HG02981 (cell line): ENCODE results near the gene AP1B1.
"Not testable (repeated sequence)": the region's sequence is repeated elsewhere in the genome, so short reads cannot be mapped to it uniquely, and the experiment has no call there.

ENCODE experiments used
- ATAC-seq: cut with Tn5 transposase; IDR thresholded peaks from one replicate; pipeline ENCODE4 v1.9.1; 2021; ENCODE audit warnings: mild to moderate bottlenecking, moderate library complexity; ENCODE audit not compliant: unreplicated experiment

Gene AP1B1

DNA sequence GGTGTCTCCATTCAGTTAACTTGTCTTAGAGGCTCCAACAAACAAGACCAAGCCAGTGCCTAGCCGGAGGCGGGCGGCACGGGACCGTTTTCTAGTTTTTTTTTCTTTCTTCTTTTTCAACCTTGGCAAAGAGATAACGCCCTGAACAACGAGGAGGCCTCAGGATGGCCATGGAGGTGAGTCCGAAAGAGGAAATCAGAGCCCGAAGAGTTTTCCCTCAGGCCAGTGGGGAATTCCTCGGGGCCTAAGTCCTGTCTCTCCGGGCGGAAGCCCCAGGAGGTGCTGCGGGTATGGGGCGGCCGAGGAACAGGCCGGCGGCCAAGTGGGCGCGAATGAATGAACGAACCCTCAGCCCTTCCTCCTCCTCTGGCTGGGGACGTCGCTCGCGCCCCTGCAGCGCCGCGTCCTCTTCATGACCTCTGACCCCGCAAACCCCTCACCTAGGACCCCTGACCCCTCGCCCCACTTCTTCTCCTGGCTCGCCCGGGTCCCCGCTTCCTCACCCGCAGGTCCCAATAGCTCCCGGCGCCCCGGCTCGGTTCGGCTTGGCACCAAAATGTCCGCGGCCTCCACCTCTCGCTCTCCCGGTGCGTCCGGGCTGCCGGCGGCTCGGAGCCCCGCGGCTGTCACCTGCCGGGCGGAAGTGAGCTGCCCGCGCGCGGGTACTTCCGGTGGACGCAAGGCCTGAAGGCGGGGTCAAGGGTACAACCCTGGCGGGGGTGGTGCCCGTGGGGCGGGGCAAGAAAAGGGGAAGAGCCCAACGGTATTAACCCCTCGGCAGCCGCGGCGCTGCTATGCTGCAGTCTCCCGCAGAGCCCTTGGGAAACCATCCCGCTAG lies at the start of gene AP1B1:
AP1B1 (minus strand) TSS at position 650 of the 838 bp plus-strand sequence. CDS start 21,327 bp downstream, outside the sequence.
- ATAC-seq: peak; percentile 88

DNA sequence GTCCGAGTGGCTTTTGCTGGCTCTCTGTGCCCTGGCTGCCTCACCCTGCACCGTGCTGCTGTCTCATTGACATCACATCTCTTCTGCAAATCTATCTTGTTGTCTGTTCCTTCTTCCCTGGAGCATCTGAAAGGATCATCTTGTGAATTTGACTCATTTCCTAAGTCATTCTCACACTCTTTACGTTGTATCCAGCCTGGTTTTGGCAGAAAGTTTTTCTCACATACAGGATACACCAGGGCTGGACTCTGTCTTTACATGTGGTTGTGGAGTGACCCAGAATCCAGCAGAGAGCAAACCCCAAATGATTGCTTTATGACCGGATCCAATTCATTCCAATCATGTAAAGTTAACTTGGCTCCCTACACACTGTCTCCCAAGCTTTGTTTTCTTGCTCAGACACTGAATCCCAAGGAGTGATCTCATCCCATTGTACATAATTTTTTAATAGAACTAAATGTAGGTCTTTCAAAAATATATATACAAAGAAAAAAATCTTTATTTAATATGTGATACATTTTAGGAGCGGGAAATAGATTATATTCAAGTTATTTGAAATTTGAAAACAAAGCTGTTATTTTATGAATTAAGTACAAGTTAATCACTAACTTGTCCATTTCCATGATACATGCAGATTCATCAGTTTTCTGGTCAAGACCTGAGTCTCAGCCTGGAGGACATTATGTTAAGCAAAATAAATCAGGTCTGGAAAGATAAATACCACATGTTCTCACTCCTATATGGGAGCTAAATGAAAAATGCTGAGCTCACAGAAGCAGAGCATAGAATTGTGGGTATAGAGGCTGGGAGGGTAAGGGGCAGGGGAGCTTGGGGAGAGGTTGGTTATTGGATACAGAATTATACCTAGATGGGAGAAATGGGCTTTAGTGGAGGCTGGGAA lies 47.1 kb upstream of the AP1B1 start:
- no peak for ATAC-seq

DNA sequence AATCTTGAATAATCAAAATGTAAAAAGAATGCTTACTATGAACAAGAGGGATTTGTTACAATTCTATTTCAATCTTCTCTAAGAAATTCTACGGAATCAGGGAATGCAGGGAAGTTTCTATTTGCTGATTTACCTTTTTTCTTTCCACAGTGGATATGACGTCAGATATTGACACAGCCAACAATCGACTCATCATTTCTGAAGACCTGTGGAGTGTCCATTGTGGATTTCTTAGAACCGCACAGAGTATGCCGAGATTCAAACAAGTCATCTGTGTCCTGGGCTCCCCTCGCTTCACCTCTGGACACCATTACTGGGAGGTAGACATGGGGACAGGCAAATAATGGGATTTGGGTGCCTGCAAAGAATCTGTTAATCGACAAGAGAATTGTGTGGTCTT lies 45.9 kb upstream of the AP1B1 start:
- ATAC-seq: no peak

DNA sequence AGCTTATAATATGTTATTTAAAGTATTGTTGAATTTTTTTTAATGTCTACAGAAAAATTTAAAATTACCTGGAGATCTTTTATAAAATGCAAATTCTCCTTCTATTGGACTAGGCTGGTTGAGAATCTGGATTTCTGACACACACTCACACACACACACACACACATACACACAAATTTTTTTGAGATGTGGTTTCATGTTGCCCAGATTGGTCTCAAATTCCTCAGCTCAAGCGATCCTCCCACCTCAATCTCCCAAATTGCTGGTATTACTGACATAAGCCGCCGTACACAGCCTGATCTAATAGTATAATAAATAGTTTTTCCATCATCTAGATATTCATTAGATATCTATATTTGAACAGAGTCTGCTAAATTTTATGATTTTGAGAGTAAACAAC lies 45.5 kb upstream of the AP1B1 start:
- ATAC-seq: no peak

DNA sequence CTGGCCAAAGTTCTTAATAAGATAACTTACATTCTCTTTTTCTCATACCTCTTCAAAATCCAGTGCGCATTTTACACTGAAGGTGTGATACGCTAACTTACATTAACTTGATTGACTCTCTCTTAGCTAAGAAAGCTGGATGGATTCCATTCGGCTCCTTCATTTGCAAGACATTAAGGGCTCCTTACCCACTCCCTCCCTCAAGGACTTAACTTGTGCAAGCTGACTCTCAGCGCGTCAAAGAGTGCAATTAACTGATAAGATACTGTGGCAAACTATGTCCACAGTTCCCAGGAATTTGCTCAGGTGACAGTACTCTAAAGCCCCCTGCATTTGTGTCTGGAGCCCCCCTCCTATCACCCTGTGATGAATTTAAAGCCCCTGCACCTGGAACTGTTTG lies 43.6 kb upstream of the AP1B1 start:
- no peak for ATAC-seq

DNA sequence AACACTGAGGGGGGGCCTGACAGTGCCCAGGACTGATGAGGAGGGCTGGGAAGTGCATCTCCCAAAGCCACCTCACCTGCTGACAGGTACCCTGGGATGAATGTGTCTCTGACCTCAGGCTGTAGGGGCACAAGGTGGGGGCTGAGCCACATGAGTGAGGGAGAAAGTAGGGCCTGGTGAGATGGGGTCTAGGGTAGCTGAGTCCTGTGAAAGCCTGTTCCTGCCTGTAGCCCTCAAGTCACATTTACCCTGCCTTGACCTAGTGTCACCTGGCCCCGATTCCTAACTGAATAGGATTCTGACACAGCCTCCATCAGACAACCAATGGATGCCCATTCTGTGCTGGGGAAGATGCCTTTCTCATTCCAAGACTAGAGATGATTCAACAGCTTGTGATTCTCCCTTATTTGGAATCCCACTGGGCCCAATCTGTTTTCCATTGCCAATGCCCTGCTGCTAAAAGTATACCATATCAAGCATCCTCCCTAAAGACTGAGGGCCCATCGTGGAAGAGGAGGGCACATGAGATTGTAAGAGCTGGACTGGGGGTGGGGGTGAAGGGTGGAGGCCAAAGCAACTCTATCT lies 38.9 kb upstream of the AP1B1 start:
- ATAC-seq: no peak

DNA sequence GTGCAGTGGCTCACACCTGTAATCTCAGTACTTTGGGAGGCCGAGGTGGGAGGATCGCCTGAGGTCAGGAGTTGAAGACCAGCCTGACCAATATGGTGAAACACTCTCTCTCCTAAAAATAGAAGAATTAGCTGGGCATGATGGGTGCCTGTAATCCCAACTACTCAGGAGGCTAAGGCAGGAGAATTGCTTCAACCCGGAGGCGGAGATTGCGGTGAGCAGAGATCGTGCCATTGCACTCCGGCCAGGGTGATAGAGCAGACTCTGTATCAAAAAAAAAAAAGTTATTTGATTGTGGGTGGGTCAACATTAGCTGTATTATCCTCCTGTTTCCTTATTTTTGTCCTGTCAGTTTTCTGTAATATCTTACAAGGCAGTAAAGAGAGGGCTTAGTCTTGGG lies 38.1 kb upstream of the AP1B1 start:
- no peak for ATAC-seq

DNA sequence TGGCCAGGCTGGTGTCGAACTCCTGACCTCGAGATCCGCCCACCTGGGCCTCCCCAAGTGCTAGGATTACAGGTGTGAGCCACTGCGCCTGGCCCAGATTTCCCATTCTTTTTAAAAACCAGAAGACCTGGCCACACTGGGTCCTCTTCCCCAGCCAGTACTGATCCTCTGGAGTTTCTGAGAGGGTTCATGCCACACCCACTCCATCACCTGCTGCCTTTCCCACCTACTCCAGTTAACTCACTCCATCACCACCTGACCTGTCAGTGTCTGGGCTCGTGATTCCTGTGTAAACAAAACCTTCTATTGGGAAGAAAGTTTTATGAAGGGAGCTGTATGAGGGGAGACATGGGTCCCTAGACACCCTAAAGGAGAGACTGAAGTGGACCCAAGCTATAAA lies 30.3 kb upstream of the AP1B1 start:
- ATAC-seq: not testable (repeated sequence)

DNA sequence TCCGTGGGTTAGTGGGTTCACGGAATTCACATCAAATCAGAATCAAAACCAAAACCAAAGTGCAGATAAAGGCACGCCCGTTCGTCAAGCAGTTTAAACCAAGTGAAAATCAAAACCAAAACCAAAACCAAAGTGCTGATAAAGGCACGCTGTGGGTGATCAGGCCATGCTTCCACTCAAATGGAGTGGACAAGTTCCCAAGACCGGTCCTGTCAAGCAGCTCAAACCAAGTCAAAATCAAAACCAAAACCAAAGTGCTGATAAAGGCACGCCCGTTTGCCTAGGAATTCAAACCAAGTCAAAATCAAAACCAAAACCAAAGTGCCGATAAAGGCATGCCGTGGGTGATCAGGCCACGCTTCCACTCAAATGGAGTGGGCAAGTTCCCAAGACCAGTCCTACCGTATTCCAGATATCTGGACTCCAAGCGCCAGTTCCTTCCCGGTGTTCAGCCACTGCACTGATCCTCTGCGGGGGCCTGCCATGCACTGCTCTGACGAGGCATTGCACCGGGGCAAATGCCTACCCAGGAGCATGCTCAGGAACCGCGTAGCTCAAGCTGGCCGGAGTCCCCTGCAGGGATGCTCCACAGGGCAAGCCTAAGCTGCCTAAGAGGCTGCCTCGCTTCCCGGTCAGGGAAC lies 26.7 kb upstream of the AP1B1 start:
- ATAC-seq: not testable (repeated sequence)

DNA sequence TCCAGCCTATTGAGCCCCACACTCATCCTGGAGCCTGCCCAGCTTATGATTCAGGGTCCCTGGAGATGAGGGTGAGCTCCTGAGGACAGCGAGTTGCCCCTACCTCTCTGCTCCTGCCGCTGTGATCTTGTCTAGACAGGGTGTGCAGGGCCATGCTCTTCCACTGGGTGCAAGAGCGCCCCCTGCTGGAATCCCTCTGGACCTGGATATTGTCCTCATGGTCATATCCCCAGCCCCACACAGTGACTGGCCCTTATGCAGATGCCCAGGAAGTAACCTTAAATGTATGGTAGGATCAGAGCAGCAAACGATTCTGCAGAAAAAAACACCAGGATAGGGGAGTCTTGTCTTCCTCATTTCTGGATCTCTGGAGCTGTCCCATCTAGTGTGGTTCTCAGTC lies 24.4 kb upstream of the AP1B1 start:
- ATAC-seq: not testable (repeated sequence)

DNA sequence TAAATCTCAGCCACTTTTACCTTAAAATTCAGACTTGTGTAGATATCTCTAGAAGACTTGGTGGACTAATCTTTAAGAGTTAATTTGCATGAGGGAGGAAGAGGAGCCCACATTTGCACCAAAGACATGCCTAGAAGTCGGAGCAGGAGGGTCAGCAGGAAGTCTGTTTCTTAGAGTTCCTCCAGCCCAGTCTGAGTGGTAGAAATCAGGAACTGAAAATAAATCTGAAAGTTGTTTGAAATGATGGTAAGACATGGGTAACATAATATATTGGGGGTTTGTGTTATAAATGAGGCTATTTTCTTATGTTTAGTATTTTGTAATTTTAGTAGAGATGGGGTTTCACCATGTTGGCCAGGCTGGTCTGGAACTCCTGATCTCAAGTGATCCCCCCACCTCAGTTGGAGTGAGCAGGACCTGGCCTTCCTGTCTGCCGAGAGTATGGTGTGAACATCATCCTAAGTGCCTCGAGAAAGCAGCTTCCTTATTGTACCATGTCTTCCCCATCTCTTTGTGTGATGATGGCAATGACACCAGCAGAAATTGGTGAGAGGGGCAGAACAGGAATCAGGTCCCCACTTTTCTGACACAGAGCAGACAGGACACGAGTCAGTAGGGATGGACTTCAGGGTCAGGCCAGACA lies 23.3 kb upstream of the AP1B1 start:
- peak; percentile 62 for ATAC-seq

DNA sequence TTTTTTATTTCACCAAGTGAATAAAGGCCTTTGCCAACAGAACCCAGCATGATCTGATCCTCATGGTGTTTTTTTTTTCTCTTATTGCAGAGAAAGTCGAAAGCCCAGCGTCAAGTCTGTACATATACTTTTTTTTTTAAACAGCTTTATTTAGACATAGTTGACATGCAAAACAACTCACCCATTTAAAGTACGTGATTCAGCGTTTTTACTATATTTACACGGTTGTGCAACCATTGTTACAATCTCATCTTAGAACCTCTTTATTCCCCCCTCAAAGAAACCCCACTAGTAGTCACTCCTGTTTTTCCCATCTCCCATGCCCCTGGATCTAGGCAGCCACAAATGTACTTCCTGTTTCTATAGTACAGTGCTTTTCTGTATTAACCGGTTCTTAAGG lies 20.6 kb upstream of the AP1B1 start:
- ATAC-seq: no peak

DNA sequence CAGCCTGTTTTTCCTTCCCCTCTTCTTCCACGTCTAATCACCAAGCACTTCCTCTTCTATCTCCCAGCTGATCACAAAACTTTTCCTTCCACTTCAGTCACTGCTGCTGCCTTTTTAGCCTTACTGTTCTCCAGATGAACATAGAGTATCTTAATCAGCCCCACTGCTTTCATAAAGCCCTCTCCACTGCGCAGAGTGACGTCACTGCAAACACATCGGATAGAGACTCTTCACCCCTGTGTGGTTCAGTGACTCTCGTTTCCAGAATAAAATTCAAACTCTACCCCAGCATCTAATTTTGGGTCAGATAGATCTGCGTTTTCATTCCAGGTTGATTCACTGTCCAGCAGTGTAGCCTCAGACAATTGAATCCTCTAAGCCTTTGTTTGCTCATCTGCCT lies 13.2 kb upstream of the AP1B1 start:
- not testable (repeated sequence) for ATAC-seq

DNA sequence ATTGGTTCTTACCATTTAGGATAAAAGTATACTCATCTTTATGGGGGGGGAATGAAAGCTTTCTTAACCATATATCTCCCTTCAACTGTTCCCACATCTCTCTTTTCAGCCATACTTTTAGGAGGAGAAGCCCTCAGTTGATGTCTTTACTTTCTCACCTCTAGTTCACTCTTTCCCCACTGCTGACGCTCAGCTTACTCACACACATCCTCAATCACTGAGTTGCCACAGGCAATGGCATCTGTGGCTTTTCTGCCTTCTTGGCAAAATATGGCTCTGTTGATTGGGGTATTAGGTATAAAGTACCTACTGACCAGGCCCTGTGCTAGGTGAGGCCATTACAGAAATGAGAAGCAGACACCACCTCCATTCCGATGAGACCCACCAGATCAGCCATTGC lies 12.2 kb upstream of the AP1B1 start:
- no peak for ATAC-seq

DNA sequence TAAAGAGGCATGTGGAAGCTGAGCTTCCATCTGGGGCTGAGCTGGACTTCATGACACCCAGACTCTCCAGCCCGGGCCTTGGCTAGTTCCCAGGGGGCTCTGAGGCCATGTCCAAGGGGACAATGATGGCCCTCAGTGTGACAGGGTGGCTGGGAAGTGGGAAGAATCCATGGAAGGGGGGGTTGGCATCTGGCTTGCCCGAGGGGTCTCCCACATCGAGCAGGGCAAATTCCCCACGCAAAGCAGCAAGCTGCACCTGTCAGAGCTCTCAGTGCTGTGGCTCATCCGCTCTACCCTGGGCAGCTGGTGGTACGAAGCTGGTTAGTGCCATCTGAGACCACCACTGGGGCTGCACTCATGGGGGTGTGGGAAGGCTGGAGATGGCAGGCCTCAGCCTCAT lies 9.4 kb upstream of the AP1B1 start:
- ATAC-seq: no peak

DNA sequence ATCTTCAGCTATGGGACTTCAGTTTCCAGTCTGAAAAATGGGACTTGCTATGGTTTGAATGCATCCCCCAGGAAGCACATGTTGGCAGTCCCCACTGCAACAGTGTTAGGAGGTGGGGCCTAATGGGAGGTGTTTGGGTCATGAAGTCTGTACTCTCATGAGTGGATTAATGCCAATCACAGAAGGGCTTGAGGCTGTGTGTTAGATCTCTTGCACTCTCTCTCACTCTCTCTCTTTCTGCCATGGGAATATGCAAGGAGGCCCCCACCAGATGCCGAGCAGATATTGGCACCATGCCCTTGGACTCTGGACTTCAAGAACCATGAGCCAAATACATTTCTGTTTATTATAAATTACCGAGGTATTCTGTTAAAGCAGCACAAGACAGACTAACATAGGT lies 7.8 kb upstream of the AP1B1 start:
- ATAC-seq: no peak

DNA sequence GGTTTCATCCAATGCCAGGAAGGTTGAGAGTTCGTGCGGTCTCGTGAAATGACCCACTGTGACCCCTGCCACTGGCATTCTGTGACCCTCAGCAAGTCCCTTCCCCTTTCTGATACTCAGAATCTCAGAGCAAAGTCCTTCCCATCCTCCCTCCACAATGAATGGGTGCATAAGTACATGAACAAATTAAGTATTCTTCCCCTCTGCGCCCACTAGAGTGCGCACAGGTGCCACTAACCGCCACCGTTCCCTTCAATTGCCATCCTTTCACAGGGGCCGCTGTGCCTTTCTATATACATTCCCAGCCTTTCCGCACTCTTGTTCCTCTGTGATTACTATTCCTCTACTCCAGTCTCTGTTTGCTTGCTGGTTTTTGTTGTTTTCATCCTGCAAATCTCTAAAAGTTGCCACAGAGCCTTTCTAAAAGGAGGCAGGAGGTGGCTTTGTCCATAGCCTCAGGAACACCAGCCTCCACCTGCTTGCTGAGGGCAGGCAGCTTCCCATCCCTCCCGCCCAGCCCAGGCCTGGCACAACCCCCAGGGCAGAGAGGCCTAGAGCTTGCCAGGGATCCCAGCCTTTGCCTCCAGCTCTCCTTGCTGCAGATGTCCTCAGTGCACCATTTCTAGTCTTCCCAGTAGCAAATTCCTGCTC lies 6.7 kb upstream of the AP1B1 start:
- ATAC-seq: no peak

DNA sequence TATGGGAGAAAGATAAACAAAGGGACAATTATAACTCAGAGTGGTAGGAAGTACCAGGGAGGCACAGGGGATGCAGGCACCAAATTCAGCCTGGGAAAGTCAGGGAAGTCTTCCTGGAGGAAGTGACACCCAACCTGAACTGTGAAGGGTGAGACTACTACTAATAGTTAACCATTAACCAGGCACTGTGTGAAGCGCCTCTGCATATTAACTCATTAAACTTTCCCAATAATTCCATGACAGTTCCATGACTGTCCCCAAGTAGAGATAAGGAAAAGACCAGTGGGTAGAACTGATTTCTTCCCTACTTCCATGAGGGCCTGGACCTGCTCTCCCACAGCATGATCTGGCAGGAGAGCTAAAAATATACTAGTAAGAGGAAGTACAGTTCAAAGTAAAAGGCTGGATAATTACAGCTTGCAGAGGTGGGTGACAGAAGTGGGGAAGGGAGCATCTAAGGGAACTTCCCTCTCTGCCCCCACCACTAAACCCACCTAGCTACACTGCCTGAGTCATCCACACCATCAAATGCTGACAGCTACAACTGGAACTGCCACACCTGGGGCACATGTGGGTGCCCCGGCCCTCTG lies 4.7 kb upstream of the AP1B1 start:
- ATAC-seq: no peak

DNA sequence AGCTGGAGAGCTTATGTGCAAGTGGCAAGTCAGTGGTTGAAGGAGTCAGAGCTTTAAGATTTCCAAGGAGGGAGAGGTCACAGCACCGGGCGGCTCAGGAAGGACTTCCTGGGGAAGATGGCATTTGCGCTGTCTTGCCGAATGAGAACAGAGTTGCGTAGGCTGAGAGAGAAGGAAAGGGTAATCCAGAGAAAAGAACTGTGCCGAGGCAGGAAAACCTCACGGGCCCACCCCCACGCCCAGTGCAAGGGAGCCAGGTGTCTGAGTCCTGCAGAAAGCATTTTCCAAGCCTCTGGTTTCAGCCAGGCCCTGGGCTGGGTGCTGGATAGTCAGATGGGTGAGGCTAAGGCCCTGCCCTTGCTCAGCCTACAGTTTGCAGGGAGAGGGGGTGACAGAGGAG lies 3.2 kb upstream of the AP1B1 start:
- ATAC-seq: no peak

DNA sequence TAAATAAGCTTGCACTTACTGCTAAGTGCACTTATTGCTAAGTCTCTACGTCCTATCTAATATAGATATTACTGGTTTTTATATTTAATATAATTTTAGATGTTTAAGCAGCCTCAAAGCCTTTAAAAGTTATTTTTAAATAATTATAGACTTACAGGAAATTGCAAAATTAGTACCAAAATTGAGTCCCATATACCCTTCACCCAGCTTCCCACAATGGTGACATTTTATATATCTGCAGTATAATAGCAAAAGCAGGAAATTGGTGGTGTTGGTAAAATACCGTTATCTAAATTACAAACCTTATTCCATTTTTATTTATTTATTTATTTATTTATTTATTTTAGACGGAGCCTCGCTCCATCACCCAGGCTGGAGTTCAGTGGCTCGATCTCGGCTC lies 1.9 kb upstream of the AP1B1 start:
- ATAC-seq: no peak
